GM12878 (cell line): ENCODE results near the gene FANCI. TPM values are rescaled to one million over a fixed set of nuclear protein-coding genes. Genes with fewer than 3 reads are reported as not detected.

Experiments
- ATAC-seq: fragments of 200-7000 bp; cut with Tn5 transposase; 3 replicates; pipeline ENCODE4 v1.9.1; 2020; ENCODE audit warnings: mild to moderate bottlenecking, moderate library complexity
- BruUV-seq: library from RNA; stranded (reverse); fragments of 400-500 nt; replicated peaks from 2 replicates; lab custom pipeline; 2021; lab: Mats Ljungman, UMichigan
- CTCF ChIA-PET: fragments of 300-600 bp; sonication (Branson Sonifier 250); formaldehyde crosslinking; extraction: SDS; loops from one replicate; lab custom pipeline; 2021; ENCODE audit warnings: inconsistent platforms; lab: Yijun Ruan, JAX
- POLR2A ChIA-PET: fragments of 350-600 bp; formaldehyde crosslinking; extraction: SDS; loops from one replicate; lab custom pipeline; 2021; ENCODE audit warnings: inconsistent platforms; lab: Charles Lee
- RAD21 ChIA-PET: fragments of 300-600 bp; sonication (Branson Sonifier 250); formaldehyde crosslinking; loops from one replicate; lab custom pipeline; 2023; ENCODE audit warnings: antibody characterized with exemption; ENCODE audit not compliant: unreplicated experiment; lab: Charles Lee
- SMC1A ChIA-PET: fragments of 300-600 bp; sonication (Branson Sonifier 250); formaldehyde crosslinking; loops from one replicate; lab custom pipeline; 2023; ENCODE audit not compliant: unreplicated experiment, uncharacterized antibody; lab: Charles Lee
- DNase-seq: peaks from one replicate; pipeline ENCODE4 v3.0.0-alpha.2; 2011; ENCODE audit warnings: low read depth, low spot score
- FAIRE-seq: peaks from 3 replicates; lab custom pipeline; 2011; peaks lifted over from hg19 to GRCh38; lab: Jason Lieb, UNC
- H2AFZ ChIP-seq: 2 replicates; pipeline ENCODE4 v1.6.0; 2011; ENCODE audit warnings: low read depth, low read length, control low read depth; ENCODE audit not compliant: control insufficient read depth
- H3K27ac ChIP-seq: 2 replicates; pipeline ENCODE4 v1.5.1; 2011; ENCODE audit warnings: control low read depth; ENCODE audit not compliant: control insufficient read depth, insufficient read depth
- H3K27me3 ChIP-seq, 2 experiments: replicated peaks in 1 of 2; 2 replicates each; pipeline versions ENCODE4 v1.6.0 to v1.6.1; 2011; ENCODE audit warnings: low read length in 1 of 2; ENCODE audit not compliant: control insufficient read depth in 2 of 2, insufficient read depth in 2 of 2
- H3K36me3 ChIP-seq, 2 experiments: 2 replicates each; pipeline ENCODE4 v1.5.1; 2011; ENCODE audit warnings: low read length in 1 of 2; ENCODE audit not compliant: control insufficient read depth in 2 of 2, insufficient read depth in 2 of 2
- H3K4me1 ChIP-seq: 2 replicates; pipeline ENCODE4 v1.6.1; 2011; ENCODE audit warnings: mild to moderate bottlenecking, low read length, moderate library complexity, mixed read lengths; ENCODE audit not compliant: control insufficient read depth, insufficient read depth
- H3K4me2 ChIP-seq: 2 replicates; pipeline ENCODE4 v1.6.0; 2011; ENCODE audit warnings: control low read depth; ENCODE audit not compliant: control insufficient read depth, insufficient read depth
- H3K4me3 ChIP-seq: fragments of 200-600 bp; sonication (generic); 2 replicates; pipeline ENCODE4 v1.5.1; 2016
- H3K79me2 ChIP-seq: 2 replicates; pipeline ENCODE4 v1.6.0; 2011; ENCODE audit warnings: low read length; ENCODE audit not compliant: control insufficient read depth, insufficient read depth
- H3K9ac ChIP-seq: 2 replicates; pipeline ENCODE4 v1.8.0; 2011; ENCODE audit warnings: low read length, control low read depth, mixed read lengths; ENCODE audit not compliant: control insufficient read depth, insufficient read depth
- H3K9me3 ChIP-seq: replicated peaks from 3 replicates; pipeline ENCODE4 v1.5.1; 2011; ENCODE audit warnings: mild to moderate bottlenecking, low read length; ENCODE audit not compliant: control insufficient read depth, insufficient read depth
- H4K20me1 ChIP-seq: 2 replicates; pipeline ENCODE4 v1.6.0; 2011; ENCODE audit not compliant: control insufficient read depth, insufficient read depth
- CEBPZ ChIP-seq: fragments of 150-350 bp; IDR thresholded peaks from 2 replicates; pipeline ENCODE4 v1.6.1; 2016; ENCODE audit warnings: low read depth, low read length
- CTCF ChIP-seq, 3 experiments: IDR thresholded peaks in 2 of 3; conservative IDR thresholded peaks in 1 of 3; 2 replicates each; pipeline ENCODE4 v1.5.1; 2011; ENCODE audit warnings: low read depth in 3 of 3, low read length in 3 of 3, mild to moderate bottlenecking in 3 of 3, control low read depth in 2 of 3, moderate library complexity in 2 of 3, inconsistent platforms in 1 of 3, mixed read lengths in 1 of 3; ENCODE audit not compliant: control insufficient read depth in 2 of 3, insufficient read depth in 1 of 3; ENCODE audit errors: extremely low read depth in 1 of 3
- FOS ChIP-seq: IDR thresholded peaks from 3 replicates; pipeline ENCODE4 v1.6.1; 2011; ENCODE audit warnings: borderline replicate concordance; ENCODE audit not compliant: insufficient read length; ENCODE audit errors: extremely low read depth
- JUNB ChIP-seq: IDR thresholded peaks from 2 replicates; pipeline ENCODE4 v1.6.1; 2016; ENCODE audit warnings: antibody characterized with exemption, mild to moderate bottlenecking
- MLLT1 ChIP-seq: fragments of 450-650 bp; IDR thresholded peaks from 2 replicates; pipeline ENCODE4 v1.6.1; 2016; ENCODE audit warnings: mild to moderate bottlenecking
- NFXL1 ChIP-seq: fragments of 450-650 bp; IDR thresholded peaks from 2 replicates; pipeline ENCODE4 v1.6.1; 2017; ENCODE audit warnings: antibody characterized with exemption, mild to moderate bottlenecking, borderline replicate concordance
- RAD51 ChIP-seq: fragments of 450-650 bp; IDR thresholded peaks from 2 replicates; pipeline ENCODE4 v1.6.1; 2016; ENCODE audit warnings: moderate library complexity, mild to moderate bottlenecking, inconsistent platforms
- ZZZ3 ChIP-seq: IDR thresholded peaks from 2 replicates; pipeline ENCODE4 v1.6.1; 2011; ENCODE audit warnings: low read depth; ENCODE audit not compliant: control insufficient read depth, insufficient read length
- WGBS: methylation state at CpG from one replicate; pipeline ENCODE4 v1.1.6; 2016; ENCODE audit warnings: low lambda C conversion rate; ENCODE audit not compliant: insufficient replicate concordance, insufficient coverage; ENCODE audit errors: missing lambda C conversion rate; 5-methylcytosine and 5-hydroxymethylcytosine counted together
- in situ Hi-C: fragments of 300-500 bp; cut with MboI; formaldehyde crosslinking; loops from 9 replicates; pipeline ENCODE4 v1.14.3; 2018; ENCODE audit warnings: mixed read lengths
- intact Hi-C: fragments of 100-400 bp; cut with micrococcal nuclease; formaldehyde crosslinking; loops from one replicate; pipeline ENCODE4 v1.14.2; 2022; ENCODE audit not compliant: unreplicated experiment
- polyA plus RNA-seq, 11 experiments: library from polyadenylated mRNA; depleted of rRNA in 4 of 11; unstranded in 6 of 11; stranded (reverse) in 5 of 11; fragments of >200 nt; fragmentation: Nextera tagmentation in 4 of 11; fragmentation: Illumina TruSeq in 1 of 11; extraction: Ambion mirVana in 4 of 11; extraction: Trizol in 1 of 11; gene quantifications; 1 replicate in 1 of 11; 2 replicates in 10 of 11; pipeline versions ENCODE4 v1.2.1 to v1.2.3, GENCODE V29; 2011 to 2016; ENCODE audit warnings: inconsistent platforms in 2 of 11, missing spikeins in 2 of 11, low read depth in 1 of 11
- total RNA-seq, 4 experiments: library from RNA; depleted of rRNA in 3 of 4; stranded (reverse); fragments of >200 nt in 3 of 4; fragmentation: Illumina TruSeq in 1 of 4; extraction: Trizol in 1 of 4; gene quantifications; 2 replicates each; pipeline versions ENCODE4 v1.2.1 to v1.2.3, GENCODE V29; 2013 to 2021

FANCI gene
- total and polyA plus RNA-seq, 10 of the 15 experiments (the other 5 are each of a cell fraction or from before 2014, with no cell fraction given) = 38.1 to 129 (median 82.4) TPM

GRCh38 chr15:89283201-89283600, 39.4 kb downstream of the FANCI start:
- Histone ChIP-seq H2AFZ (no peak overlapping the region), H3K4me3 (no peak overlapping the region), H3K4me1 (no peaks in the 10 kb centered on the region), H3K36me3 (peaks cover 0 to 22% of the 10 kb centered on the region in 2 experiments; a peak in 2 of 4 replicates), H3K4me2 (no peak overlapping the region), H3K27me3 (no peaks in the 10 kb centered on the region), H3K9ac (no peak overlapping the region), H3K27ac (no peak overlapping the region), H3K79me2 (no peaks in the 10 kb centered on the region), H4K20me1 (no peaks in the 10 kb centered on the region), H3K9me3 (no peaks in the 10 kb centered on the region)
- CTCF ChIA-PET = interaction anchor here (1.4 kb wide), 1 partner anchor 76 kb away, joined by 5 read pairs; no protein-coding TSS in a partner anchor
- in situ Hi-C loops = no loop called here
- DNase-seq = no peak
- ATAC-seq = no peak
- POLR2A ChIA-PET = no interaction called here
- intact Hi-C loops = no loop called here
- no peak for FAIRE-seq
- BruUV-seq = no TSS peak
- SMC1A ChIA-PET = no interaction called here
- no peak for TF ChIP-seq JUNB
- no peak for TF ChIP-seq MLLT1
- no peak for TF ChIP-seq CEBPZ
- TF ChIP-seq FOS = no peak
- TF ChIP-seq RAD51 = no peak
- TF ChIP-seq NFXL1 = no peak
- no peak for TF ChIP-seq ZZZ3
- TF ChIP-seq CTCF (IDR thresholded peaks at IDR 0.05 in 2 of 3, conservative IDR thresholded peaks at IDR 0.05 in 1 of 3; ENCODE audit: control insufficient read depth in 2 of 3, extremely low read depth in 1 of 3, insufficient read depth in 1 of 3, low read depth in 3 of 3, low read length in 3 of 3) = no peak
- WGBS = 82% methylated on average over 4 of the region's 4 CpGs
- RAD21 ChIA-PET = no interaction called here
